ENCODE measurements around the gene SLC43A2. TPM values are rescaled to one million over a fixed set of nuclear protein-coding genes. Genes with fewer than 3 reads are reported as not detected.

Gene SLC43A2
- total and polyA plus RNA-seq, 2 of the 13 experiments (the other 11 are each of a cell fraction or from before 2014, with no cell fraction given) = 7.3 to 20.0 TPM

- 0 out of 2 replicates have a peak, but pooled peaks have one; percentile 52 for TF ChIP-seq KAT8 (CRISPR knock-in tag; IDR thresholded peaks at IDR 0.05)
- no peak for TF ChIP-seq DDIT3 (CRISPR knock-in tag; IDR thresholded peaks at IDR 0.05)
- no peak; the same call in 1 of the 2 replicates for TF ChIP-seq ZSCAN12 (CRISPR knock-in tag; IDR thresholded peaks at IDR 0.05)
- no peak for TF ChIP-seq RORA (CRISPR knock-in tag; IDR thresholded peaks at IDR 0.05)
- TF ChIP-seq KIAA2018 (CRISPR knock-in tag; IDR thresholded peaks at IDR 0.05; ENCODE audit: borderline replicate concordance) = no peak
- no peak for TF ChIP-seq ATF7 (IDR thresholded peaks at IDR 0.05)
- no peak for TF ChIP-seq ATF7 (CRISPR knock-in tag; IDR thresholded peaks at IDR 0.05)
- peak; percentile 89 for TF ChIP-seq ZNF790 (CRISPR knock-in tag; IDR thresholded peaks at IDR 0.05; ENCODE audit: borderline replicate concordance)
- TF ChIP-seq MTA3 (CRISPR knock-in tag; IDR thresholded peaks at IDR 0.05) = no peak
- TF ChIP-seq, protein P1, sequence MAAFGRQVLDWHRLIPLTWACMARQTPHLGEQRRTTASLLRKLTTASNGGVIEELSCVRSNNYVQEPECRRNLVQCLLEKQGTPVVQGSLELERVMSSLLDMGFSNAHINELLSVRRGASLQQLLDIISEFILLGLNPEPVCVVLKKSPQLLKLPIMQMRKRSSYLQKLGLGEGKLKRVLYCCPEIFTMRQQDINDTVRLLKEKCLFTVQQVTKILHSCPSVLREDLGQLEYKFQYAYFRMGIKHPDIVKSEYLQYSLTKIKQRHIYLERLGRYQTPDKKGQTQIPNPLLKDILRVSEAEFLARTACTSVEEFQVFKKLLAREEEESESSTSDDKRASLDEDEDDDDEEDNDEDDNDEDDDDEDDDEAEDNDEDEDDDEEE (CRISPR knock-in tag; IDR thresholded peaks at IDR 0.05) = peak; percentile 57
- TF ChIP-seq TEAD3 (CRISPR knock-in tag; optimal IDR thresholded peaks at IDR 0.05; ENCODE audit: borderline replicate concordance) = peak; percentile 23
- TF ChIP-seq GMEB2 (CRISPR knock-in tag; IDR thresholded peaks at IDR 0.05; ENCODE audit: low read depth) = no peak
Observed at GRCh38 chr17:1648963-1649843, 20.6 kb upstream of the SLC43A2 start (continued).

Data from HepG2 (cell line).